Measurements from ENCODE around the gene TLK2.

DNA sequence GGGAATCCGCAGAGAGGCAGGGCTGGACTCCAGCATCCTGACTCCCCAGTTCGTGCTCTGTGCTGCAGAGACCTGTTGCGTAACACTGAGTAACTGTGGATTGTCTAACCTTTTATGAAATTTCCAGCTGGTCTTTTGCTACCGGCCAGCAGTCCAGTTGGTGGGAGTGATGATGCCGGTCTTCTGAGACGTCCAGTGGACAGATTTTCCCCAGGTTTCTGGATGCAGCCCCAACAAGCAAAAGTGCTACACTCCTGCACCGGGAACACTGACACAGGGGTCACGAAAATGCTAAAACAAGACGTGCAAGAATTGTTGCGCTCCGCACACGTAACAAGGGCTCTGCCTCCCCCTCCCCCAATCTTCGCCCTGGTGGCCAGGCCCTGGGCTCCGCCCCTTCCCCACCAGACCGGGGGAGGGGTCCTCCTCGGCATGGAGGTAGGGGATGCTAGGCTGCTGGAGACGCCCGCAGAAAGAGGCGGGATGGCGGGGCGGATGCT, 148.1 kb downstream of the TLK2 start:
- TF ChIP-seq JUN (CRISPR knock-in tag; IDR thresholded peaks at IDR 0.05) (no peak), CTCF (IDR thresholded peaks at IDR 0.05) (no peak), E2F4 (CRISPR knock-in tag; IDR thresholded peaks at IDR 0.05; ENCODE audit: borderline replicate concordance, low read depth) (no peak), ZNF263 (CRISPR knock-in tag; IDR thresholded peaks at IDR 0.05; ENCODE audit: low read depth) (no peak)
